H9 (cell line): ENCODE measurements around the gene LIPE. TPM values are rescaled to one million over a fixed set of nuclear protein-coding genes. Genes with fewer than 3 reads are reported as not detected.

Source experiments
- DNase-seq: peaks from one replicate; pipeline ENCODE4 v3.0.0-alpha.2; 2017
- H2AFZ ChIP-seq: one replicate; pipeline ENCODE4 v1.6.1; 2013; ENCODE audit warnings: mild to moderate bottlenecking, low read length, control low read depth, moderate library complexity
- H2AK5ac ChIP-seq: 2 replicates; pipeline ENCODE4 v1.6.1; 2013; ENCODE audit warnings: low read length, control low read depth, mixed read lengths; ENCODE audit not compliant: insufficient read length
- H2BK120ac ChIP-seq: one replicate; pipeline ENCODE4 v1.6.1; 2013; ENCODE audit warnings: low read depth, mild to moderate bottlenecking, low read length, control low read depth, inconsistent platforms; ENCODE audit not compliant: poor library complexity, severe bottlenecking
- H2BK12ac ChIP-seq: 2 replicates; pipeline ENCODE4 v1.6.1; 2013; ENCODE audit warnings: low read length, control low read depth, mixed read lengths, low read depth; ENCODE audit not compliant: insufficient read length
- H2BK15ac ChIP-seq: 2 replicates; pipeline ENCODE4 v1.6.1; 2013; ENCODE audit warnings: low read depth, low read length, control low read depth
- H2BK20ac ChIP-seq: one replicate; pipeline ENCODE4 v1.6.1; 2013; ENCODE audit warnings: low read depth, mild to moderate bottlenecking, low read length, control low read depth, inconsistent platforms; ENCODE audit not compliant: poor library complexity, severe bottlenecking
- H2BK5ac ChIP-seq: 2 replicates; pipeline ENCODE4 v1.6.1; 2013; ENCODE audit warnings: low read length, control low read depth, mixed read lengths; ENCODE audit not compliant: insufficient read length
- H3K14ac ChIP-seq: 2 replicates; pipeline ENCODE4 v1.6.1; 2013; ENCODE audit warnings: low read length, control low read depth; ENCODE audit not compliant: insufficient read depth
- H3K18ac ChIP-seq: 2 replicates; pipeline ENCODE4 v1.6.1; 2013; ENCODE audit warnings: low read depth, mild to moderate bottlenecking, mixed read lengths, low read length, control low read depth; ENCODE audit not compliant: insufficient read length
- H3K23ac ChIP-seq: 2 replicates; pipeline ENCODE4 v1.6.1; 2013; ENCODE audit warnings: low read length, control low read depth, mixed read lengths, low read depth; ENCODE audit not compliant: insufficient read length
- H3K23me2 ChIP-seq: 2 replicates; pipeline ENCODE4 v1.6.1; 2013; ENCODE audit warnings: low read depth, mild to moderate bottlenecking, mixed read lengths, low read length, control low read depth; ENCODE audit not compliant: insufficient read length, poor library complexity, severe bottlenecking
- H3K27ac ChIP-seq: 2 replicates; pipeline ENCODE4 v1.5.1; 2013; ENCODE audit warnings: low read length, control low read depth, mixed read lengths, low read depth; ENCODE audit not compliant: insufficient read length
- H3K27me3 ChIP-seq: 2 replicates; pipeline ENCODE4 v1.6.1; 2013; ENCODE audit warnings: low read length, control low read depth, inconsistent platforms; ENCODE audit not compliant: insufficient read depth
- H3K4ac ChIP-seq: 2 replicates; pipeline ENCODE4 v1.6.1; 2013; ENCODE audit warnings: low read depth, mild to moderate bottlenecking, control low read depth, inconsistent platforms, low read length, moderate library complexity
- H3K4me1 ChIP-seq: 2 replicates; pipeline ENCODE4 v1.6.1; 2013; ENCODE audit warnings: low read length, control low read depth, inconsistent platforms; ENCODE audit not compliant: insufficient read depth
- H3K4me2 ChIP-seq: 2 replicates; pipeline ENCODE4 v1.6.1; 2013; ENCODE audit warnings: low read length, control low read depth, mixed read lengths; ENCODE audit not compliant: insufficient read length, insufficient read depth
- H3K56ac ChIP-seq: 2 replicates; pipeline ENCODE4 v1.6.1; 2013; ENCODE audit warnings: low read depth, mild to moderate bottlenecking, mixed read lengths, low read length, control low read depth; ENCODE audit not compliant: insufficient read length
- H3K79me1 ChIP-seq: 2 replicates; pipeline ENCODE4 v1.6.1; 2013; ENCODE audit warnings: low read depth, mild to moderate bottlenecking, moderate library complexity, low read length, control low read depth, inconsistent platforms; ENCODE audit not compliant: insufficient read depth, poor library complexity, severe bottlenecking
- H3K79me2 ChIP-seq: 2 replicates; pipeline ENCODE4 v1.6.1; 2013; ENCODE audit warnings: low read length, control low read depth, inconsistent platforms; ENCODE audit not compliant: insufficient read depth
- H3K9ac ChIP-seq: 2 replicates; pipeline ENCODE4 v1.6.1; 2013; ENCODE audit warnings: low read length, control low read depth, mixed read lengths; ENCODE audit not compliant: insufficient read length; ENCODE audit errors: extremely low read depth
- H3K9me3 ChIP-seq: one replicate; pipeline ENCODE4 v1.6.1; 2013; ENCODE audit warnings: low read depth, low read length, inconsistent platforms; ENCODE audit not compliant: control insufficient read depth
- H3T11ph ChIP-seq: one replicate; pipeline ENCODE4 v1.6.1; 2013; ENCODE audit warnings: mild to moderate bottlenecking, low read length, control low read depth, inconsistent platforms
- H4K20me1 ChIP-seq: one replicate; pipeline ENCODE4 v1.6.1; 2013; ENCODE audit not compliant: control insufficient read depth, insufficient read length, insufficient read depth
- H4K5ac ChIP-seq: 2 replicates; pipeline ENCODE4 v1.6.1; 2013; ENCODE audit warnings: low read depth, mild to moderate bottlenecking, mixed read lengths, low read length, control low read depth; ENCODE audit not compliant: insufficient read length
- H4K8ac ChIP-seq: replicated peaks from 2 replicates; pipeline ENCODE4 v1.6.1; 2013; ENCODE audit warnings: low read length, control low read depth, mixed read lengths, low read depth; ENCODE audit not compliant: insufficient read length
- H4K91ac ChIP-seq: 2 replicates; pipeline ENCODE4 v1.6.1; 2013; ENCODE audit warnings: low read depth, mild to moderate bottlenecking, moderate library complexity, mixed read lengths, low read length, control low read depth; ENCODE audit not compliant: insufficient read length
- H3K27ac Mint-ChIP-seq, 3 experiments: 2 replicates in 2 of 3; 3 replicates in 1 of 3; pipeline ENCODE4 v1.8.0; 2020 to 2021; ENCODE audit warnings: mixed read lengths in 3 of 3, mild to moderate bottlenecking in 1 of 3, moderate library complexity in 1 of 3
- H3K27me3 Mint-ChIP-seq: 2 replicates; pipeline ENCODE4 v1.8.0; 2021; ENCODE audit warnings: low read depth, mild to moderate bottlenecking, moderate library complexity, mixed read lengths
- H3K36me3 Mint-ChIP-seq, 3 experiments: 2 replicates in 2 of 3; 3 replicates in 1 of 3; pipeline ENCODE4 v1.8.0; 2020 to 2021; ENCODE audit warnings: low read depth in 3 of 3, mixed read lengths in 3 of 3; ENCODE audit not compliant: insufficient read depth in 1 of 3
- H3K4me1 Mint-ChIP-seq, 2 experiments: 2 replicates each; pipeline ENCODE4 v1.8.0; 2020; ENCODE audit warnings: mixed read lengths in 2 of 2
- H3K4me3 Mint-ChIP-seq, 2 experiments: 2 replicates in 1 of 2; 3 replicates in 1 of 2; pipeline ENCODE4 v1.8.0; 2020 to 2021; ENCODE audit warnings: mild to moderate bottlenecking in 2 of 2, mixed read lengths in 2 of 2, moderate library complexity in 1 of 2
- H3K9me3 Mint-ChIP-seq, 2 experiments: 2 replicates in 1 of 2; 3 replicates in 1 of 2; pipeline ENCODE4 v1.8.0; 2020; ENCODE audit warnings: mild to moderate bottlenecking in 2 of 2, mixed read lengths in 2 of 2, moderate library complexity in 1 of 2
- CTCF ChIP-seq: fragments of 200-600 bp; sonication (generic); conservative IDR thresholded peaks from 3 replicates; pipeline ENCODE4 v1.8.0; 2021; ENCODE audit warnings: antibody characterized with exemption, mild to moderate bottlenecking
- WGBS: extraction: QIAGEN DNeasy Blood & Tissue Kit; methylation state at CpG from one replicate; pipeline ENCODE4 v1.1.7; 2013; ENCODE audit warnings: missing lambda C conversion rate, low lambda C conversion rate, mixed read lengths; ENCODE audit not compliant: insufficient read length; ENCODE audit errors: extremely low coverage; 5-methylcytosine and 5-hydroxymethylcytosine counted together
- total RNA-seq: library from RNA; stranded (reverse); gene quantifications from 2 replicates; pipeline ENCODE4 v1.2.1, GENCODE V29; 2021

Gene LIPE
- total RNA-seq, 1 experiment from 2014 or later, result 6.3 TPM

GRCh38 chr19:42424712-42425131 lies 2.5 kb downstream of the LIPE start:
- DNase-seq, result peak; percentile 67

More at GRCh38 chr19:42424712-42425131, 2.5 kb downstream of the LIPE start:
- Histone ChIP-seq H2BK120ac (no peak overlapping the region), H3K9me3 (no peaks in the 10 kb centered on the region), H2BK20ac (no peak overlapping the region), H2BK15ac (no peak overlapping the region), H2BK5ac (no peak overlapping the region), H3T11ph (no peak overlapping the region), H4K20me1 (no peaks in the 10 kb centered on the region), H3K23ac (no peak overlapping the region), H3K79me2 (no peaks in the 10 kb centered on the region), H3K4ac (no peak overlapping the region), H3K4me1 (no peaks in the 10 kb centered on the region), H3K79me1 (no peaks in the 10 kb centered on the region), H3K27me3 (peaks cover 17% of the 10 kb centered on the region; the same call in 1 of the 2 replicates), H4K91ac (no peak overlapping the region), H2AFZ (no peak overlapping the region), H3K18ac (no peak overlapping the region), H4K5ac (no peak overlapping the region), H3K14ac (no peak overlapping the region), H3K4me2 (no peak overlapping the region), H3K56ac (no peak overlapping the region), H3K9ac (no peak overlapping the region), H4K8ac (no peak overlapping the region), H3K23me2 (peaks cover 7% of the 10 kb centered on the region), H2BK12ac (no peak overlapping the region), H3K27ac (no peak overlapping the region), H2AK5ac (no peak overlapping the region)
- Mint-ChIP-seq H3K27me3 (peaks cover 91% of the 10 kb centered on the region), H3K9me3 (peaks cover 0 to 3% of the 10 kb centered on the region in 2 experiments; a peak in 3 of 5 replicates), H3K4me3 (peak overlapping the region in 1 of 2 experiments; percentile 90; a peak in 2 of 5 replicates), H3K4me1 (peaks cover 24 to 49% of the 10 kb centered on the region in 2 experiments), H3K27ac (no peak overlapping the region; a peak in 1 of 7 replicates), H3K36me3 (peaks cover 0 to 4% (median 3%) of the 10 kb centered on the region in 3 experiments; a peak in 3 of 7 replicates)
- no CpG with 5 or more reads among the region's 13 CpGs for WGBS
- peak; percentile 69 for TF ChIP-seq CTCF
